K562 (cell line): ENCODE measurements around the gene COL23A1. TPM values are rescaled to one million over a fixed set of nuclear protein-coding genes. Genes with fewer than 3 reads are reported as not detected.

Experiments used
- ATAC-seq: fragments of 200-7000 bp; cut with Tn5 transposase; 3 replicates; pipeline ENCODE4 v1.9.1; 2020; ENCODE audit warnings: moderate library complexity
- BruUV-seq: library from RNA; stranded (reverse); fragments of 400-500 nt; replicated peaks from 2 replicates; lab custom pipeline; 2021; lab: Mats Ljungman, UMichigan
- CTCF ChIA-PET: fragments of 300-600 bp; formaldehyde crosslinking; extraction: SDS; loops from one replicate; lab custom pipeline; 2021; ENCODE audit warnings: low intra/inter-chr PET ratio; lab: Yijun Ruan, JAX
- POLR2A ChIA-PET: fragments of 300-600, 350-650 bp; sonication (Branson Sonifier 250); formaldehyde crosslinking; extraction: SDS; loops from one replicate; lab custom pipeline; 2021; ENCODE audit warnings: antibody characterized with exemption, inconsistent platforms; lab: Yijun Ruan, JAX
- DNase-seq, 4 experiments: peaks; one replicate each; pipeline versions ENCODE4 v3.0.0 to v3.0.0-alpha.2; 2011 to 2018; ENCODE audit warnings: low spot score in 3 of 4, mixed read lengths in 3 of 4; ENCODE audit errors: extremely low read depth in 1 of 4
- FAIRE-seq: peaks from 2 replicates; lab custom pipeline; 2011; peaks lifted over from hg19 to GRCh38; lab: Jason Lieb, UNC
- H2AFZ ChIP-seq: 2 replicates; pipeline ENCODE4 v1.6.0; 2011; ENCODE audit warnings: low read depth, low read length, control low read depth, inconsistent platforms
- H3K27ac ChIP-seq: fragments of 200-600 bp; 3 replicates; pipeline ENCODE4 v1.8.0; 2011; ENCODE audit warnings: low read depth, mild to moderate bottlenecking, control low read depth, inconsistent platforms, low read length, moderate library complexity, mixed read lengths; ENCODE audit errors: extremely low read depth
- H3K27me3 ChIP-seq, 2 experiments: fragments of 300-600 bp in 1 of 2; 2 replicates in 1 of 2; 3 replicates in 1 of 2; pipeline versions ENCODE4 v1.6.0 to v1.8.0; 2011; ENCODE audit warnings: inconsistent platforms in 2 of 2, low read length in 2 of 2, mild to moderate bottlenecking in 1 of 2, mixed read lengths in 1 of 2, moderate library complexity in 1 of 2; ENCODE audit not compliant: control insufficient read depth in 2 of 2, insufficient read depth in 2 of 2
- H3K36me3 ChIP-seq: fragments of 300-600 bp; 3 replicates; pipeline ENCODE4 v1.8.0; 2011; ENCODE audit warnings: mild to moderate bottlenecking, low read length, inconsistent platforms; ENCODE audit not compliant: control insufficient read depth, insufficient read depth
- H3K4me1 ChIP-seq, 2 experiments: fragments of 200-600 bp in 1 of 2; replicated peaks in 1 of 2; 2 replicates in 1 of 2; 3 replicates in 1 of 2; pipeline versions ENCODE4 v1.5.1 to v1.8.0; 2011; ENCODE audit warnings: inconsistent platforms in 2 of 2, low read length in 2 of 2, mild to moderate bottlenecking in 1 of 2, mixed read lengths in 1 of 2, moderate library complexity in 1 of 2; ENCODE audit not compliant: control insufficient read depth in 2 of 2, insufficient read depth in 2 of 2
- H3K4me2 ChIP-seq: 2 replicates; pipeline ENCODE4 v1.6.1; 2011; ENCODE audit warnings: low read length, control low read depth, inconsistent platforms, mixed read lengths; ENCODE audit not compliant: insufficient read depth
- H3K4me3 ChIP-seq: fragments of 200-600 bp; sonication (generic), shearing (Covaris generic); 2 replicates; pipeline ENCODE4 v1.5.1; 2016; ENCODE audit warnings: control low read depth, inconsistent platforms
- H3K79me2 ChIP-seq: fragments of 200-600 bp; 3 replicates; pipeline ENCODE4 v1.8.0; 2011; ENCODE audit warnings: low read length, inconsistent platforms; ENCODE audit not compliant: control insufficient read depth, insufficient read depth
- H3K9ac ChIP-seq, 2 experiments: 2 replicates each; pipeline versions ENCODE4 v1.6.0 to v1.6.1; 2011; ENCODE audit warnings: low read depth in 2 of 2, low read length in 2 of 2, control low read depth in 1 of 2, inconsistent platforms in 1 of 2, mild to moderate bottlenecking in 1 of 2, mixed read lengths in 1 of 2; ENCODE audit not compliant: insufficient read depth in 1 of 2
- H3K9me1 ChIP-seq: one replicate; pipeline ENCODE4 v1.6.0; 2011; ENCODE audit warnings: inconsistent platforms, mild to moderate bottlenecking, low read length, moderate library complexity; ENCODE audit not compliant: control insufficient read depth, insufficient read depth
- H3K9me3 ChIP-seq: replicated peaks from 2 replicates; pipeline ENCODE4 v1.5.1; 2011; ENCODE audit warnings: low read depth, low read length, inconsistent platforms; ENCODE audit not compliant: control insufficient read depth, insufficient read depth
- H4K20me1 ChIP-seq: replicated peaks from 2 replicates; pipeline ENCODE4 v1.6.1; 2011; ENCODE audit warnings: low read length, inconsistent platforms, mixed read lengths; ENCODE audit not compliant: control insufficient read depth, insufficient read depth
- ADNP ChIP-seq: fragments of 200-800 bp; sonication (Bioruptor generic); IDR thresholded peaks from 2 replicates; pipeline ENCODE4 v1.6.1; 2016; ENCODE audit warnings: missing genetic modification characterization, missing compliant biosample characterization
- C11orf30 ChIP-seq: fragments of 450-650 bp; IDR thresholded peaks from 2 replicates; pipeline ENCODE4 v1.6.1; 2016; ENCODE audit warnings: low read depth, mild to moderate bottlenecking
- CEBPB ChIP-seq: fragments of 450-650 bp; IDR thresholded peaks from 2 replicates; pipeline ENCODE4 v1.6.1; 2016; ENCODE audit warnings: missing genetic modification characterization, missing compliant biosample characterization
- CTBP1 ChIP-seq: fragments of 450-650 bp; IDR thresholded peaks from 2 replicates; pipeline ENCODE4 v1.6.1; 2016; ENCODE audit warnings: borderline replicate concordance
- DMBX1 ChIP-seq: fragments of 250-450 bp; sonication (Bioruptor Pico); IDR thresholded peaks from 2 replicates; pipeline ENCODE4 v1.8.0; 2022; ENCODE audit warnings: inconsistent platforms, mild to moderate bottlenecking, moderate library complexity, borderline replicate concordance
- JUNB ChIP-seq: fragments of 450-650 bp; formaldehyde crosslinking; conservative IDR thresholded peaks from 2 replicates; pipeline ENCODE4 v1.4.0; 2020; ENCODE audit warnings: mild to moderate bottlenecking
- MTA3 ChIP-seq: fragments of 450-650 bp; formaldehyde crosslinking; IDR thresholded peaks from 2 replicates; pipeline ENCODE4 v1.6.1; 2017; ENCODE audit warnings: mild to moderate bottlenecking, borderline replicate concordance
- NFRKB ChIP-seq: fragments of 450-650 bp; IDR thresholded peaks from 2 replicates; pipeline ENCODE4 v1.6.1; 2016; ENCODE audit warnings: low read depth
- POLR2B ChIP-seq: fragments of 450-650 bp; IDR thresholded peaks from 2 replicates; pipeline ENCODE4 v1.6.1; 2018; ENCODE audit warnings: low read depth; ENCODE audit not compliant: partially characterized antibody
- POLR2H ChIP-seq: IDR thresholded peaks from 2 replicates; pipeline ENCODE4 v1.6.1; 2016; ENCODE audit warnings: missing genetic modification characterization, low read depth, mild to moderate bottlenecking, control low read depth, missing compliant biosample characterization, moderate library complexity
- RBM15 ChIP-seq: fragments of 200-400 bp; formaldehyde crosslinking; IDR thresholded peaks from 2 replicates; pipeline ENCODE4 v1.6.1; 2018; ENCODE audit warnings: mild to moderate bottlenecking, low read length, moderate library complexity; ENCODE audit not compliant: insufficient read depth
- ZNF184 ChIP-seq: sonication (generic); formaldehyde crosslinking; IDR thresholded peaks from 2 replicates; pipeline ENCODE4 v1.5.0; 2020; ENCODE audit warnings: missing genetic modification reagents
- ZNF347 ChIP-seq: fragments of 450-650 bp; formaldehyde crosslinking; IDR thresholded peaks from 2 replicates; pipeline ENCODE4 v1.4.0; 2020; ENCODE audit warnings: low read depth, mild to moderate bottlenecking, moderate library complexity
- ZNF740 ChIP-seq, 3 experiments: fragments of 200-800 bp in 1 of 3; sonication (Bioruptor generic) in 1 of 3; sonication (generic) in 1 of 3; formaldehyde crosslinking in 1 of 3; IDR thresholded peaks; 2 replicates each; pipeline versions ENCODE4 v1.6.1 to v1.8.0; 2016 to 2022; ENCODE audit warnings: mild to moderate bottlenecking in 2 of 3, missing compliant biosample characterization in 2 of 3, missing genetic modification characterization in 2 of 3, missing genetic modification reagents in 1 of 3
- WGBS: fragments of 100-300 bp; shearing (Covaris generic); methylation state at CpG from one replicate; pipeline ENCODE4 v1.1.6; 2016; ENCODE audit warnings: low coverage, mixed read lengths; ENCODE audit not compliant: insufficient coverage; ENCODE audit errors: missing lambda C conversion rate; 5-methylcytosine and 5-hydroxymethylcytosine counted together
- in situ Hi-C: fragments of 300-500 bp; cut with MboI; formaldehyde crosslinking; loops from 4 replicates; pipeline ENCODE4 v1.15.0; 2018; ENCODE audit warnings: inconsistent platforms, mixed read lengths
- intact Hi-C: fragments of 100-400 bp; cut with micrococcal nuclease; formaldehyde crosslinking; loops from 2 replicates; pipeline ENCODE4 v1.14.2; 2022
- polyA plus RNA-seq, 8 experiments: library from polyadenylated mRNA; depleted of rRNA in 4 of 8; stranded (reverse) in 5 of 8; unstranded in 3 of 8; fragments of >200 nt; fragmentation: Nextera tagmentation in 2 of 8; fragmentation: Illumina TruSeq in 1 of 8; extraction: Ambion mirVana in 2 of 8; extraction: Trizol in 1 of 8; gene quantifications; 2 replicates each; pipeline versions ENCODE4 v1.2.1 to v1.2.3, GENCODE V29; 2011 to 2014; ENCODE audit warnings: inconsistent platforms in 1 of 8, missing spikeins in 1 of 8
- total RNA-seq, 7 experiments: library from RNA; depleted of rRNA in 6 of 7; stranded (reverse); fragments of >200 nt in 6 of 7; fragmentation: Illumina TruSeq in 2 of 7; extraction: Trizol in 2 of 7; gene quantifications; 2 replicates each; pipeline versions ENCODE4 v1.2.1 to v1.2.3, GENCODE V29; 2011 to 2021; ENCODE audit warnings: low replicate concordance in 1 of 7

COL23A1 gene
- total and polyA plus RNA-seq, 9 of the 15 experiments (the other 6 are each of a cell fraction or from before 2014, with no cell fraction given), result 0.09 TPM; not detected in 8

DNA sequence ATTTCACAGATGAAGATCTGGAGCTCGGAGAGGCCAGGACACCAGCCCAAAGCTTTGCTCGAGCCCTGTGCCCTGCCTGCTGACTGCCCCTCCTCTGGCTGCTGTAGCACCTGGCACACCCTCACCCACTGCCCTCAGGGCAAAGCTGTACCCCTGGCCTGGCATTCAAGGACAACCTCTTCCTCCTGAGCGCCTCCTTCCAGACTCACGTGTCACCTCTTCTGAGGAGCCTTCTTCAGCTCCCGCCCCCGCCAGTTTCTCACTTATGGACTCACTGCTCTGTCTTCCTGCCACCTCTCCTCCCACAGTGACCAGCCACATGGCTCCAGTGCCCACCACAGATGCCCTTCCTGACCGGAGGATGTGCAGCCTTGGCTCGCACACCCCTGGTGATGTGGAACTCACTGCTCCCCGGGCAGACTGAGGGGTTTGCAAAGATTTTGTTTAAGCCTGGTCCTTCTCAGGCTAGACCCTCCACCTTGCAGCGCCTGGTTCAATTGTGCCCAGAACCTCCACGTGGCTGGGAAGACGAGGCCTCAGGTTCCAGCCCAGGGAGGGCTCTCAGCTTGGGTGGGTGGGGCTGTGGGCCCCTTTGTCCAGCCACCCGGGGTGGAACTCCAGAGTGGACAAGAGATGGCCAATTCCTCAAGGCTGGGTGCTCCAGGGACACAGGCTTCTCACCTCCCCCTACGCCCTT, 311.0 kb downstream of the COL23A1 start:
- ATAC-seq (no peak), DNase-seq (no peak), FAIRE-seq (no peak)
- no TSS peak for BruUV-seq
- in situ Hi-C loops (loop anchor here (25.0 kb wide), 1 partner anchor 558 kb away; no protein-coding TSS in a partner anchor), intact Hi-C loops (no loop called here)
- Histone ChIP-seq H3K79me2 (no peaks in the 10 kb centered on the region), H3K27me3 (peaks cover 12 to 71% of the 10 kb centered on the region in 2 experiments; a peak in 4 of 5 replicates), H2AFZ (no peak overlapping the region), H3K4me2 (no peak overlapping the region), H4K20me1 (0 out of 2 replicates have a peak, but pooled peaks cover 4% of the 10 kb centered on the region), H3K27ac (no peak overlapping the region), H3K4me1 (peaks cover 0 to 12% of the 10 kb centered on the region in 2 experiments; a peak in 3 of 5 replicates), H3K9me1 (no peaks in the 10 kb centered on the region), H3K9me3 (peaks cover 4% of the 10 kb centered on the region; the same call in 1 of the 2 replicates), H3K36me3 (no peaks in the 10 kb centered on the region), H3K4me3 (no peak overlapping the region), H3K9ac (peak overlapping the region in 1 of 2 experiments; percentile 45; a peak in 1 of 4 replicates)
- ChIA-PET POLR2A (interaction anchor here (0.6 to 1.4 kb wide), 4 partner anchors 75 to 453 kb away, joined by 3 to 5 read pairs (median 4); partner anchors contain the start of gene HNRNPAB), CTCF (interaction anchor here (0.6 to 3.5 kb wide), 2 partner anchors 173 to 311 kb away, joined by 3 to 35 read pairs; partner anchors contain the start of gene COL23A1)
- 19% methylated on average over 11 of the region's 14 CpGs for WGBS
- TF ChIP-seq ZNF740 (CRISPR knock-in tag; IDR thresholded peaks at IDR 0.05) (no peak), ZNF740 (tag; IDR thresholded peaks at IDR 0.05) (no peak), RBM15 (no peak), MTA3 (no peak), CTBP1 (no peak), ADNP (tag) (no peak), DMBX1 (no peak), C11orf30 (no peak), JUNB (CRISPR knock-in tag) (no peak), NFRKB (no peak), ZNF184 (CRISPR knock-in tag) (no peak), POLR2H (tag) (no peak), ZNF347 (no peak), POLR2B (no peak), CEBPB (tag) (no peak)
